OCI-LY1 (cell line): ENCODE measurements around the gene PRRC2C.

Experiments used
- H2AFZ ChIP-seq: fragments of 200-600 bp; sonication (generic), shearing (Covaris generic); 2 replicates; pipeline ENCODE4 v1.6.0; 2014; ENCODE audit warnings: antibody characterized with exemption, mild to moderate bottlenecking, low read length
- H3F3A ChIP-seq: fragments of 200-600 bp; sonication (generic), shearing (Covaris generic); 2 replicates; pipeline ENCODE4 v1.6.0; 2014; ENCODE audit warnings: mild to moderate bottlenecking, antibody characterized with exemption, low read length, moderate library complexity; ENCODE audit not compliant: insufficient read depth
- H3K27ac ChIP-seq: fragments of 200-600 bp; sonication (generic); 2 replicates; pipeline ENCODE4 v1.5.1; 2014; ENCODE audit warnings: low read length, mixed run types, mild to moderate bottlenecking, low read depth; ENCODE audit not compliant: poor library complexity, severe bottlenecking
- H3K27me3 ChIP-seq: fragments of 200-600 bp; sonication (generic); 2 replicates; pipeline ENCODE4 v1.6.0; 2014; ENCODE audit warnings: antibody characterized with exemption, mild to moderate bottlenecking, low read length, moderate library complexity; ENCODE audit not compliant: insufficient read depth
- H3K36me3 ChIP-seq: fragments of 200-600 bp; sonication (generic); 2 replicates; pipeline ENCODE4 v1.6.1; 2014; ENCODE audit warnings: mild to moderate bottlenecking, antibody characterized with exemption, low read length, moderate library complexity, mixed read lengths; ENCODE audit not compliant: insufficient read depth
- H3K4me1 ChIP-seq: fragments of 200-600 bp; sonication (generic); 2 replicates; pipeline ENCODE4 v1.5.1; 2014; ENCODE audit warnings: mild to moderate bottlenecking, low read length, moderate library complexity; ENCODE audit not compliant: insufficient read depth, severe bottlenecking
- H3K4me2 ChIP-seq: fragments of 200-600 bp; sonication (generic), shearing (Covaris generic); 2 replicates; pipeline ENCODE4 v1.6.1; 2014; ENCODE audit warnings: low read length
- H3K4me3 ChIP-seq: fragments of 200-600 bp; sonication (generic); 2 replicates; pipeline ENCODE4 v1.5.1; 2014; ENCODE audit warnings: low read length, low read depth, mild to moderate bottlenecking, mixed read lengths; ENCODE audit not compliant: poor library complexity, severe bottlenecking
- H3K79me2 ChIP-seq: fragments of 200-600 bp; shearing (Covaris generic); 2 replicates; pipeline ENCODE4 v1.6.1; 2016; ENCODE audit warnings: mixed run types, low read length, mixed read lengths; ENCODE audit not compliant: insufficient read depth
- H3K9ac ChIP-seq: fragments of 200-600 bp; sonication (generic), shearing (Covaris generic); 2 replicates; pipeline ENCODE4 v1.6.1; 2014; ENCODE audit warnings: mild to moderate bottlenecking, low read length, mixed read lengths
- H3K9me2 ChIP-seq: fragments of 200-600 bp; sonication (generic), shearing (Covaris generic); 2 replicates; pipeline ENCODE4 v1.6.1; 2014; ENCODE audit warnings: low read depth, mild to moderate bottlenecking, low read length, mixed read lengths
- H3K9me3 ChIP-seq: fragments of 200-600 bp; shearing (Covaris generic); 2 replicates; pipeline ENCODE4 v1.6.1; 2014; ENCODE audit warnings: low read length, mixed read lengths
- H4K20me1 ChIP-seq: fragments of 200-600 bp; sonication (generic), shearing (Covaris generic); 2 replicates; pipeline ENCODE4 v1.6.0; 2016; ENCODE audit warnings: mild to moderate bottlenecking, low read length; ENCODE audit not compliant: insufficient read depth
- EZH2 ChIP-seq: fragments of 200-600 bp; sonication (generic), shearing (Covaris generic); IDR thresholded peaks from 2 replicates; pipeline ENCODE4 v1.8.0; 2017; ENCODE audit warnings: borderline replicate concordance, mixed run types, mild to moderate bottlenecking, antibody characterized with exemption, low read length, moderate library complexity, mixed read lengths
- TF ChIP-seq, protein P1 (sequence below): fragments of 200-600 bp; sonication (generic), shearing (Covaris generic); IDR thresholded peaks from 2 replicates; pipeline ENCODE4 v1.5.1; 2017; ENCODE audit warnings: mild to moderate bottlenecking, antibody characterized with exemption, low read length, moderate library complexity, mixed read lengths

Gene PRRC2C

DNA sequence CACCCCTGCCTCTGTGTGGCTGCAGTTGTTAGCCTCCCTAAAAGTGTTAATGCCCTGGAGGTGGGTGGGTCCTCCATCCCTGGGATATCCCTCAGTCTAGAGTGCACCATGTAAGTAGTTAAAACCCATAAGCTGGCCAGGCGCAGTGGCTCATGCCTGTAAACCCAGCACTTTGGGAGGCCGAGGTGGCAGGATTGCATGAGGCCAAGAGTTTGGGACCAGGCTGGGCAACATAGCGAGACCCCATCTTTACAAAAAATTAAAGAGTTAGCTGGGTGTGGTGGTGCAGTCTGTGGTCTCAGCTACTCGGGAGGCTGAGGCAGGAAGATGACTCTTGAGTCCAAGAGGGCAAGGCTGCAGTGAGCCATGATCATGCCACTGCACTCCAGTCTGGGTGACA, 156.9 kb downstream of the PRRC2C start:
- H3K9me2 ChIP-seq = no peaks in the 10 kb centered on the region
- H3F3A ChIP-seq = no peaks in the 10 kb centered on the region
- H4K20me1 ChIP-seq = no peaks in the 10 kb centered on the region
- no peaks in the 10 kb centered on the region for H3K4me1 ChIP-seq
- no peaks in the 10 kb centered on the region for H3K79me2 ChIP-seq
- no peak overlapping the region for H3K4me3 ChIP-seq
- H3K36me3 ChIP-seq = no peaks in the 10 kb centered on the region
- H2AFZ ChIP-seq = no peak overlapping the region
- TF ChIP-seq, protein P1, sequence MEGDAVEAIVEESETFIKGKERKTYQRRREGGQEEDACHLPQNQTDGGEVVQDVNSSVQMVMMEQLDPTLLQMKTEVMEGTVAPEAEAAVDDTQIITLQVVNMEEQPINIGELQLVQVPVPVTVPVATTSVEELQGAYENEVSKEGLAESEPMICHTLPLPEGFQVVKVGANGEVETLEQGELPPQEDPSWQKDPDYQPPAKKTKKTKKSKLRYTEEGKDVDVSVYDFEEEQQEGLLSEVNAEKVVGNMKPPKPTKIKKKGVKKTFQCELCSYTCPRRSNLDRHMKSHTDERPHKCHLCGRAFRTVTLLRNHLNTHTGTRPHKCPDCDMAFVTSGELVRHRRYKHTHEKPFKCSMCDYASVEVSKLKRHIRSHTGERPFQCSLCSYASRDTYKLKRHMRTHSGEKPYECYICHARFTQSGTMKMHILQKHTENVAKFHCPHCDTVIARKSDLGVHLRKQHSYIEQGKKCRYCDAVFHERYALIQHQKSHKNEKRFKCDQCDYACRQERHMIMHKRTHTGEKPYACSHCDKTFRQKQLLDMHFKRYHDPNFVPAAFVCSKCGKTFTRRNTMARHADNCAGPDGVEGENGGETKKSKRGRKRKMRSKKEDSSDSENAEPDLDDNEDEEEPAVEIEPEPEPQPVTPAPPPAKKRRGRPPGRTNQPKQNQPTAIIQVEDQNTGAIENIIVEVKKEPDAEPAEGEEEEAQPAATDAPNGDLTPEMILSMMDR = no peak
- no peak for TF ChIP-seq EZH2
- H3K9ac ChIP-seq = no peak overlapping the region
- no peak overlapping the region for H3K27ac ChIP-seq
- H3K27me3 ChIP-seq = no peaks in the 10 kb centered on the region
- no peak overlapping the region for H3K4me2 ChIP-seq
- no peaks in the 10 kb centered on the region for H3K9me3 ChIP-seq
